ENCODE results near the gene CDC37. TPM values are rescaled to one million over a fixed set of nuclear protein-coding genes. Genes with fewer than 3 reads are reported as not detected.
A peak's percentile ranks its signal among the peaks of the same experiment; 100 is the strongest.
"Not testable (repeated sequence)": the region's sequence is repeated elsewhere in the genome, so short reads cannot be mapped to it uniquely, and the experiment has no call there.

Gene CDC37
- total and polyA plus RNA-seq, 8 donors = 84.3 to 390 (median 169) TPM

DNA sequence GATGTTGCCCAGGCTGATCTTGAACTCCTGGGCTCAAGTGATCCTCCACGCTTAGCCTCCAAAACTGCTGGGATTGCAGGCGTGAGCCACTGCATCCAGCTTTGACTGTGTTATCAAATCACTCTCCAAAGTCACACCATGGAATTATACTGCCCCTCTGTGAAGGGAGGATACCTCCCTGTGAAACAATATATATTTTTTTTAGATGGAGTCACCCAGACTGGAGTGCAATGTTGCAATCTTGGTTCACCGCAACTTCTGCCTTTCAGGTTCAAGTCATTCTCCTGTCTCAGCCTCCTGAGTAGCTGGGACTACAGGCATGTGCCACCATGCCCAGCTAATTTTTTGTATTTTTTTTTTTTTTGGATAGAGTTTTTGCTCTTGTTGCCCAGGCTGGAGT is 30.7 kb downstream of the CDC37 start:
- Histone ChIP-seq H3K9me3 (no peaks in the 10 kb centered on the region), H3K27me3 (no peaks in the 10 kb centered on the region), H3K27ac (peak overlapping the region in 1 of 5 donors; percentile 35), H3K36me3 (peaks cover 46 to 92% (median 91%) of the 10 kb centered on the region in 4 donors), H3K4me3 (no peak overlapping the region), H3K4me1 (no peaks in the 10 kb centered on the region)
- intact Hi-C loops (cut with DNase I; ENCODE audit: low total_unique reads) = loop anchor here (10.0 kb wide), 1 partner anchor 48 kb away; no protein-coding TSS in a partner anchor
- no peak for DNase-seq
- no peak for TF ChIP-seq POLR2AphosphoS5 (IDR thresholded peaks at IDR 0.05)
- TF ChIP-seq POLR2A (IDR thresholded peaks at IDR 0.05) = no peak
- TF ChIP-seq, protein P1, sequence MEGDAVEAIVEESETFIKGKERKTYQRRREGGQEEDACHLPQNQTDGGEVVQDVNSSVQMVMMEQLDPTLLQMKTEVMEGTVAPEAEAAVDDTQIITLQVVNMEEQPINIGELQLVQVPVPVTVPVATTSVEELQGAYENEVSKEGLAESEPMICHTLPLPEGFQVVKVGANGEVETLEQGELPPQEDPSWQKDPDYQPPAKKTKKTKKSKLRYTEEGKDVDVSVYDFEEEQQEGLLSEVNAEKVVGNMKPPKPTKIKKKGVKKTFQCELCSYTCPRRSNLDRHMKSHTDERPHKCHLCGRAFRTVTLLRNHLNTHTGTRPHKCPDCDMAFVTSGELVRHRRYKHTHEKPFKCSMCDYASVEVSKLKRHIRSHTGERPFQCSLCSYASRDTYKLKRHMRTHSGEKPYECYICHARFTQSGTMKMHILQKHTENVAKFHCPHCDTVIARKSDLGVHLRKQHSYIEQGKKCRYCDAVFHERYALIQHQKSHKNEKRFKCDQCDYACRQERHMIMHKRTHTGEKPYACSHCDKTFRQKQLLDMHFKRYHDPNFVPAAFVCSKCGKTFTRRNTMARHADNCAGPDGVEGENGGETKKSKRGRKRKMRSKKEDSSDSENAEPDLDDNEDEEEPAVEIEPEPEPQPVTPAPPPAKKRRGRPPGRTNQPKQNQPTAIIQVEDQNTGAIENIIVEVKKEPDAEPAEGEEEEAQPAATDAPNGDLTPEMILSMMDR (IDR thresholded peaks at IDR 0.05) = no peak
- no peak for TF ChIP-seq EP300 (IDR thresholded peaks at IDR 0.05)
- WGBS, 5 donors = 89 to 98% (median 94%) methylated on average over 3 of the region's 3 CpGs

DNA sequence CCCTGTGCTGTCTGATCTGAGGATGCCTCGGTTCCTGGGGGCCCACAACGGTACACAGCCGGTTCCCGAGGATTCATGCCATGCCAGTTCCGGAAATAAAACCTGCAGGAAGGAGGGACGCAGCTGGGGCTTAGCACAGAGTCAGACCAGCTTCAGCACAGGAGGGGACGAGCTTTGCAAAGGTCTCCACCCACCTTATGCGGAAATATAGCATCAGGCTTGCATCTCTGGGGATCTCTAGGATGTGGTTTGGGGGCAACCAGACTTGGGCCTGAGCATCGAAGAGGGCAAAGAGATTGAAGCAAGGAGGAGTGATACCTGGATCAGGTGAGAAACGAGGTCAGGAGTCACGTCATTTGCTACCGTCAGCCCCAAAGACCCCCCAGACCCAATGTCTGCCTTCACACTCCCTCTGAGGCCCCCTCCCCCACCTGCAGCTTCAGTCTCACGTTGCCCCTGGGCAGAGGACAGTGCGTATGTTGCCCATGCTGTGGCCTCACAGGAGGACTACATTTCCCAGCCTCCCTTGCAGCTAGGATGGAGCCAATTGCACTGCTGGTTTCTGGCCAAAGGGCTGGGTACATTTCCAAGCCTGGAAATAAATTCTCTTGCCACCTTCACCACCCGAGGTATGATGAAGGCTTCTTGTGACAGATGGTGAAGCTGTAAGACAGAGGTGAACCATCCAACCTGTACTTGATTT is 35.1 kb downstream of the CDC37 start:
- Histone ChIP-seq H3K4me1 (no peaks in the 10 kb centered on the region), H3K36me3 (peaks cover 63 to 100% (median 99%) of the 10 kb centered on the region in 4 donors), H3K27ac (no peak overlapping the region), H3K4me3 (no peak overlapping the region), H3K27me3 (no peaks in the 10 kb centered on the region), H3K9me3 (no peaks in the 10 kb centered on the region)
- intact Hi-C loops (cut with DNase I; ENCODE audit: low total_unique reads) = no loop called here
- WGBS, 5 donors = 89 to 95% (median 95%) methylated on average over 12 to 15 of the region's 15 CpGs
- no peak for DNase-seq
- TF ChIP-seq, protein P1 (IDR thresholded peaks at IDR 0.05) = no peak
- TF ChIP-seq POLR2A (IDR thresholded peaks at IDR 0.05) (no peak), POLR2AphosphoS5 (IDR thresholded peaks at IDR 0.05) (no peak), EP300 (IDR thresholded peaks at IDR 0.05) (no peak)

DNA sequence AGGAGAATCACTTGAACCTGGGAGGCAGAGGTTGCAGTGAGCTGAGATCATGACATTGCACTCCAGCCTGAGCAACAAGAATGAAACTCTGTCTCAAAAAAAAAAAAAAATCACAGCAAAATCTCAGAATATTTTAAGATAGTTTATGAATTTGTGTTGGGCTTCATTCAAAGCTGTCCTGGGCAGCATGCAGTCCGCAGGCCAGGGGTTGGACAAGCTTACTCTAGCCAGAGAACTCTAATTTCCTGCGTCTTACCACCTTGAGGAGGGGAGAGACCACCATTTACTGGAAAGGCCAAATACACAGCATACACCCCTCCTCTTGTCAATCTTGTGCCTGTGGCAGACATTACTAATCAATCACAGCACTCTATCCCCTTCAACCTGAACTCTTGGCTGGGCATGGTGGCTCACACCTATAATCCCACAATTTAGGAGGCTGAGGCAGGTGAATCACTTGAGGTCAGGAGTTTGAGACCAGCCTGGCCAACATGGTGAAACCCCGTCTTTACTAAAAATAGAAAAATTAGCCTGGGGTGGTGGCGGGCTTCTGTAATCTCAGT is 36.3 kb downstream of the CDC37 start:
- H3K27me3 ChIP-seq; H3K9me3 ChIP-seq; H3K4me3 ChIP-seq; H3K27ac ChIP-seq; intact Hi-C loops (cut with DNase I; ENCODE audit: low total_unique reads); DNase-seq; H3K4me1 ChIP-seq: not testable (repeated sequence)
- WGBS, 5 donors = 95 to 98% (median 96%) methylated on average over 4 of the region's 4 CpGs
- peaks cover 63 to 100% (median 100%) of the 10 kb centered on the region in 4 donors for H3K36me3 ChIP-seq

DNA sequence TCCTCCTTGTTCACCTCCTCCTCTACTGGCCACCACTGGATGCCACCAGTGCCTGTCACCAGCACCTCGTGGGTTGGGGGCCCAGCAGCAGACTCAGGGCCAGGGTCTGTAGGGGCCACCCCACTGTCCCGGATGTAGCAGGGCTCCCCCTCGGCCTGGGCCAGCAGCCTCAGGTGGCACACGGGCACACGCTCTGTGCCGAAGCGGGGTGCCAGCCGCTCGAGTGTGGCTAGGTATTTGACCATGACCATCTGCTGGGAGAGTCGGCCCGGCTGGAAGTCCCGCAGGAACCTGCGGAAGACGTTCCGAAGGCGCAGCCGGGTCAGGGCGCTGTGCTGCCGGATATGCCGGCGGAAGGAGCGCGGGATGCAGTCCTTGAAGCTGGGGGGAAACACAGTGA is 37.8 kb downstream of the CDC37 start:
- WGBS, 5 donors = 94 to 100% (median 96%) methylated on average over 9 to 23 of the region's 23 CpGs
- H3K9me3 ChIP-seq = no peaks in the 10 kb centered on the region
- H3K36me3 ChIP-seq = peaks cover 71 to 100% (median 100%) of the 10 kb centered on the region in 4 donors
- intact Hi-C loops (cut with DNase I; ENCODE audit: low total_unique reads) = no loop called here
- TF ChIP-seq POLR2AphosphoS5 (IDR thresholded peaks at IDR 0.05) (no peak), POLR2A (IDR thresholded peaks at IDR 0.05) (no peak), EP300 (IDR thresholded peaks at IDR 0.05) (no peak)
- TF ChIP-seq, protein P1 (IDR thresholded peaks at IDR 0.05) = no peak
- no peaks in the 10 kb centered on the region for H3K4me1 ChIP-seq
- H3K27ac ChIP-seq = no peak overlapping the region
- H3K27me3 ChIP-seq = no peaks in the 10 kb centered on the region
- no peak for DNase-seq
- no peak overlapping the region for H3K4me3 ChIP-seq

DNA sequence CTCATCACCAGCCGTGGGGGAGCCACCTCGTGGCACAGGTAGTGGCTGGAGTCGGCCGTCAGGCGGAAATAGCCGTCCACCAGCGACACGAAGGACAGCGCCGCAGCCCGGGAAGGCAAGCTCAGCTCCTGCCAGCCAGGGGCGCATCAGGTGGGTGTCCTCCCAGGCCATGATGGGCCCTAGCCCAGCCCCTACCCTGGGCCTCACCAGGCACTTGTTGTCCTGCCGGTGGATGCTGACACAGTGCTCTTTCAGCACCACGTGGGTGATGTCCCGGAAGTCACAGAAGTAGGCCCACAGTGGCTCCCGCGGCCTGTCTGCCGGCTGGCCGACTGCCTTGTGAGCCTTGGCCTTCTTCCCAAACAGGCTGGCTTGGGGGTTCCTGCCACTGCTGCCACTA is 38.7 kb downstream of the CDC37 start:
- H3K36me3 ChIP-seq = peaks cover 73 to 100% (median 100%) of the 10 kb centered on the region in 4 donors
- WGBS, 5 donors = 83 to 91% (median 89%) methylated on average over 16 to 19 of the region's 19 CpGs
- DNase-seq = no peak
- H3K9me3 ChIP-seq = no peaks in the 10 kb centered on the region
- H3K4me3 ChIP-seq = no peak overlapping the region
- H3K4me1 ChIP-seq = no peaks in the 10 kb centered on the region
- TF ChIP-seq, protein P1 (IDR thresholded peaks at IDR 0.05) = no peak
- no peaks in the 10 kb centered on the region for H3K27me3 ChIP-seq
- H3K27ac ChIP-seq = no peak overlapping the region
- intact Hi-C loops (cut with DNase I; ENCODE audit: low total_unique reads) = no loop called here

All from stomach (tissue), 9 donors.